GM19463 (cell line): Measurements from ENCODE around the gene IGF2BP2.
"Not testable (repeated sequence)": the region's sequence is repeated elsewhere in the genome, so short reads cannot be mapped to it uniquely, and the experiment has no call there.

Source experiments
- ATAC-seq: cut with Tn5 transposase; IDR thresholded peaks from one replicate; pipeline ENCODE4 v1.9.1; 2021; ENCODE audit warnings: mild to moderate bottlenecking, moderate library complexity; ENCODE audit not compliant: unreplicated experiment

Gene IGF2BP2

DNA sequence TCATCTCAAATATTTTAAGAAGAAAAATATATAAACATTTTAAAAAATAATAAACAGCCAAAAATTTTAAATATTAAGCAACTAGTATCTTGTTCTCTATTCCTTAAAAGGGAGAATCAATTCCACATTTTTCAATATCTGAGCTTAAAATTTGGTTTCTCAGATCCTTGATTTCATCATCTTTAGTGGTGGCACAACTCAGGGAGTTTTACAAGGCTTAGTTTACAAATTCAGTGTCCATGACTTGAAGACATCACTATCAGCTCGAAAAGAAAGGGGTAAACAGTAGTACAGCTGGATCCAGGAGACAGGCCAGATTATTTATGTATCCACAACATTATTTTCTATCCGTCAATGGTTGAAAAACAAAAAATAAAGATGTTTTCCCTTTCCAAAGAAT lies 11.6 kb downstream of the IGF2BP2 start:
- ATAC-seq = no peak

DNA sequence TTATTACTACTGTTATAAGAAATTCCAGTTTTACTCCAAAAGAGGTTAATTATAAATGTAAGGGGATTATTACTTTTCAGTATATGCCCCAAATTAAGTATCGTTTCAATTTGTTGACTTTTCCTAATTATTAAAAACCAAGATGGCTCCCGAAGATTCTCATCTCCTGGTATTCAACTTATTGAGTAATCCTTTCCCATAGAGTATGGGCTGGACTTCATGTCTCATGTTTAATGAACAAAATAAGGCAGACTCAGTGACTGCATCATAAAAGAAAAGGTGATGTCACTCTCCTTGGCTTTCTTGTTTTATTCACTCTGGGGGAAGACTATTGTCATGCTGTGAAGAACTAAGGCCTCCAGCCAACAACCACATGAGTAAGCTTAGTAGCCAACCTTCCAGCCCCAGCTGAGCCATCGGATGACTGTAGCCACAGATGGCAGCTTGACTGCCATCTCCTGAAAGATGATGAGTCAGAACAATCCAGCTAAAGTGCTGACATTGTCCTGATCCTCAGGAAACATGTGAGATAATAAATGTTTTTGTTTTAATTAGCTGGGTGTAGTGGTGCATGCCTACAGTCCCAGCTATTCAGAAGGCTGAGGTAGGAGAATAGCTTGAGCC lies 17.3 kb downstream of the IGF2BP2 start:
- no peak for ATAC-seq

DNA sequence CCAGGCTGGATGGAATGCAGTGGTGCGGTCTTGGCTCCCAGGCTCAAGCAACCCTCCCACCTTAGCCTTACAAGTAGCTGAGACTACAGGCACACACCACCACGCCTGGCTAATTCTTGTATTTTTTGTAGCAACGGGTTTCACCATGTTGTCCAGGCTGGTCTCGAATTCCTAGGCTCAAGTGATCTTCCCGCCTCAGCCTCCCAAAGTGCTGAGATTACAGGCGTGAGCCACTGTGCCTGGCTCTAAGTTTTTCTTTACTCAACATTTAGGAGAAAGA lies 26.1 kb downstream of the IGF2BP2 start:
- ATAC-seq = not testable (repeated sequence)

DNA sequence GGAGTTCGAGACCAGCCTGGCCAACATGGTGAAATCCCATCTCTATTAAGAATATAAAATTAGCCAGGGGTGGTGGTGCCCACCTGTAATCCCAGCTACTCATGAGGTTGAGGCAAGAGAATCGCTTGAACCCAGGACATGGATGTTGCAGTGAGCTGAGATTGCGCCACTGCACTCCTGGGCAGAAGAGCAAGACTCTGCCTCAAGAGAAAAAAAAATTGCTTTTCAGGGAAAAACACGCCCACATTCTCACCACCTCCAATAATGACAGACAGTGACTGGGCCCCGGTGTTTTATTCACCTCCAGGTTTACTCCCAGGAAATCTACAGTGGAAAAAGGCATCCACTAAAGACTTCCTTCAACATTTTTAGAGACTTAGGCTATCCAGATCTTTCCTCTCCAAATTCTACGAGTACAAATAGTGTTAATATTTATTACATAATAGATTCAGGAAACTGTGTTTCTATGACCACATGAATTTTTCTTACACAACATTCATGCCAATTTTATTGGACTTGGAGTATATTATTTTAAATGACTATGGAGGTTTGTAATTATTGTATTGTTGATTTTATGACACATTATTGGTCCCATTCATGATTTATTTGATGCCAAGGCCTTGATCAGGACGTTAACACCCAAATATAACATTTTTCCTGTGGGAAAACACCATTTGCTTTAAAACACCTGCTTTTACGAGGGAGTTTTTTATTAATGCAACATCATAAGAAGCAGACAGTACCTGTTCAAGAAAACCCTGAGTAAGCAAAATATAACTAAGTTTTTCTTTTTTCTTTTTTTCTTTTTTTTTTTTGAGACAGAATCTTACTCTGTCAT lies 26.6 kb downstream of the IGF2BP2 start:
- no peak for ATAC-seq

DNA sequence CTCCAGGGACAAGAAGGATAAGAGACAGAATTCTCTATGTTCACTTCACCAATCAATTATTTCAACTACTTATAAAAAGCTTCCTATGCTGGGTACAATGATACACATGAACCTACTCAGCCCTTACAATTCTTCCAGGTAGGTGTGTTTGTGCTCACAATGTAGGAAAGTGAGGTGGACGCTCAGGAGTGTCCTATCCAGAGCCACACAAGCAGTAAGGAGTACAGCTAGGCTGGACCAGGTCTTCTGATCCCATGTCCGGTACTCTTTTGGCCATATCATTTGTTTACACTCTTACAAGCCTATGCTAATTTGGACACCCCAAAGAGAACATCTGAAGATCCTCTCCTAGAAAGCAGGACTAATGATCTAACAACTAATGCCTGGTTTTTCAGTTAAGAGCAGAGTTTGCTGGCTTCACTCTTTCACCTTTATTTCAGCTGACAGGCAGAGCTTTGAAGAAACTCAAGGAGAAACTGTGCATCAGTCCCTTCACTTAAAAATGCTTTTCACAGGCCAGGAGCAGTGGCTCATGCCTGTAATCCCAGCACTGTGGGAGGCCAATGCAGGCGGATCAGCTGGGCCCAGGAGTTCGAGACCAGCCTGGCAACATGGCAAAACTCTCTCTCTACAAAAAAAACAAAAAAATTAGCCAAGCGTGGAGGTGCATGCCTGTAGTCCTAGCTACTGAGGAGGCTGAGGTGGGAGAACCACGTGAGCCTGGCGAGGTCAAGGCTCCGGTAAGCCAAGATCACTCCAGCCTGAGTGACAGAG lies 27.5 kb downstream of the IGF2BP2 start:
- ATAC-seq = no peak

DNA sequence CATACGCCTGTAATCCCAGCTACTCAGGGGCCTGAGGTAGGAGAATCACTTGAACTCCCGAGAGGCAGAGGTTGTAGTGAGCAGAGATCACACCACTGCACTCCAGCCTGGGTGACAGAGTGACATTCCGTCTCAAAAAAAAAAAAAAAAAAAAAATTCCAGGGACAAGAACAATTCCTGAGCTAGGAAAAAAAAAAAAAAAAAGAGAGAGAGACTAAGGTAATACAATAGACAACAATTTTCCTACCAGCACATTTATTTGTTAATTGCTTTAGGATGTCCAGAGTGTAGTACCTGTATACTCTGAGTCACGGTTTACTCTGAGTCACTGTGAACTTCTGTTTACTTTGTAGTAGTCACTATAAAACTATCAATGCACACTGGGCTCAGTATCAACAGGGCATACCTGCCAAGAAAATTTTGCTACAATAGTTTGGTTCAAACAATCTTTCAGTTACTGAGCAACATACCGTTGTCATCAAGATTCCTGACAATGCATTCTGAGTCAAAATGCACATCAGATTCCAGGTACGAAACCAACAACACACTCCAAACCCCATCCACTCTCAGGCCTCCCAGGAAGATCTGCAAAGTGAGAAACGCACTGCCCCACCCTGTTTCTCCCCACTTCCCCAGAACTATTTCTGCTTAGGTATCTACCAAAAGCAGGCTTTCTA lies 28.3 kb downstream of the IGF2BP2 start:
- no peak for ATAC-seq

DNA sequence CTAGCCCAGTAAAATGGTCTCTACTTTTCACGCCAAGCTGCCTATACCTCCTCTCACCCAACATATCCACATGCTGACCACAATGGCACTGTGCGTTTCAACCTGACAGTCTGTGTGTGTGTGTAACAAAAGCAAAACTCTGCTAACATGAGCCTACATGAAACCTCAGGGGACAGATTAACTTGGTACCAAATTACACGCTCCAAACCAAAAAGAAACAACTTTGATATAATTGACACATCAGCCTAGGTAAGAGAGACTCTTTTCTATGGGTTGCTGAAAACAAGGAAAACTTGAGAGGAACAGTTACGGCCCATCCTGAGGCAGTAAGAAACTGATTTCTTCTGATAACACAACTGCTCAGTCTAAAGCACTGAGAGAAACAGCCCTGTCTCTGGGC lies 31.5 kb downstream of the IGF2BP2 start:
- ATAC-seq = no peak

DNA sequence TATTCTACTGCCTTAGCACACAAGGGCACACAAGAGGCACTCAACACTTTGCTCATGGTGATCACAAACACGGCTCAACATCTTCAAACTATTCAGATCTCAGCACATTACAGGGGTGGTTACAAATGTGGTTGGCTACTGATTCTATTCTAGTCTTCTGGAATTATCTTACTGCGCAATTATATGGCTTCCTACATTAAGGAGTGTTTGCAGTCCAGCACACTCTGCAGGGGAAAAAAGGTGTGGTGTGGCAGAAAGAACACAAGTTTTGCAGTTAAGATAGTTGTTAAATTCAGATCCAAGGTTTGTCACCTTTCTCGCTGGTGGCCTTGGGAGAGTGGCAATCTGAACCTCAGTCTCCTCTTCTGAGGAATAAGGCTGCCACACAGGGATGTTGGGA lies 31.9 kb downstream of the IGF2BP2 start:
- ATAC-seq = no peak

DNA sequence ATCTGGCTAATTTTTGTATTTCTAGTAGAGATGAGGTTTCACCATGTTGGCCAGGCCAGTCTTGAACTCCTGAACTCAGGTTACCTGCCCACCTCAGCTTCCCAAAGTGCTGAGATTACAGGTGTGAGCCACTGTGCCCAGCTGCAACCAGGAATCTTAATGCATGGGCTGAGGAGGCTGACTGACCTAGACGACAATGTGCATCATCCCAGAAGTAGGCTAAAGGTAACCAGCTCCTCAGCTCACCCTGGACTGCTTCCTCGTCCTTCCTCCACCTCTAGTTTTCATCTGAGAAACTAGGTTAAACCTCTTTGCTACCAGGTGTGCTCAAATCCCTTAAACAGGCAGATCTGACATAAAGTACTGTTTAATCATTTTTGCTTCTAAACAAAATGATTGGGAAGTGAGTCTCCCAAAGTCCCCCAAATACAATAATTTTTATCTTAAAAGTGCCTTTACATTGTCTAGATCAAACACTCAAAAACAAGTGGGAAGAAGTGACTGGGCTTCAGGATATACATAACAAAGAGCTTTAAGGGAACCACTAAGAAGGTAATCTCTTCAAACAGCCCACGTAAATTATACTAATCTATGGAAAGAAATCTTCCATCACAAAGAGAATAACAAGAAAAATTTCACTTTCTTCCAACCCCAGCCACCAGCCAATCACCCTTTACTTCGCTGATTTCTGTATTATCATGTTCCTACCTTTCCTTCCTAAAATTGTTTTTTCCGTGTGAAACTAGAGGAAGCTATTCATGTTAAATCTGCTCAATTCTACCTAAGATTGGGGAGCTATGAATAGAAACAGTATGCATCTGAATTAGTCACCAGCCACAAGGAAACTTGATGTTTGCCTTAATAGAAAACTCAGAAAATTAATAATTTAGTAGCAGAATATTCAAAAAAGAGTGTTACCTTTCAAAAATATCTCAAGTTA lies 34.7 kb downstream of the IGF2BP2 start:
- no peak for ATAC-seq

DNA sequence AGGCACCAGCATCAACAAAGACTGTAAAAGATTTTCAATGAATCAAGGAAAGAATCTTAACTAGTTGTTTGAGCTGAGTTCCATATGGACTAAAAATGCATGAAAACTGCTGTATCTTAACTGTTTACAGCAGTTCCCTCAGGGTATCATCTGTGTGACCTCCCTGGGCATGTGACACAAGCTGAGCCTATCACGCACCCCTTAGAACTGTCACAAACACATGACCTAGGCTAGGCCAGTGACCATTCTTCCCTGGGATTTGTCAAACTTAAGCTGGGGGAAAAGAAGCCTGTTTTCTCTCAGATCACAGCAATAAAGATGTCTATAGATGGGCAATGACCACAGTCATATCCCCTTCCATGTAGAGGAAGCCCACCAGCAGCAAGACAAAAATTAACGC lies 35.7 kb downstream of the IGF2BP2 start:
- ATAC-seq = no peak

DNA sequence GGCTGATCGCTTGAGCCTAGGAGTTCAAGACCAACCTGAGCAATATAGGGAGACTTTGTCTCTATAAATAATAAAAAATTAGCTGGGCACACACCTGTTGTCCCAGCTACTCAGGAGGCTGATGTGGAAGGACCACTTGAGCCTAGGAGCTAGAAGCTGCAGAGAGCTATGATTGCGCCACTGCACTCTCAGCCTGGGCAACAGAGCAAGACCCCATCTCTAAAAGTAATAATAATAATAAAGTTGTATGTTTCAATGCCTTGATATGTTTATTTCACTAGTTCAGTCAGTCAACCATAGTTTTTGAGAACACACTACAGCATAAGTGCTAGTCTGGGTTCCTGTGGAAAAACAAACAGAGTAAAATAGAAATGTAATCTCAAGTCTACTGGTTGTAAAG lies 36.5 kb downstream of the IGF2BP2 start:
- ATAC-seq = no peak

DNA sequence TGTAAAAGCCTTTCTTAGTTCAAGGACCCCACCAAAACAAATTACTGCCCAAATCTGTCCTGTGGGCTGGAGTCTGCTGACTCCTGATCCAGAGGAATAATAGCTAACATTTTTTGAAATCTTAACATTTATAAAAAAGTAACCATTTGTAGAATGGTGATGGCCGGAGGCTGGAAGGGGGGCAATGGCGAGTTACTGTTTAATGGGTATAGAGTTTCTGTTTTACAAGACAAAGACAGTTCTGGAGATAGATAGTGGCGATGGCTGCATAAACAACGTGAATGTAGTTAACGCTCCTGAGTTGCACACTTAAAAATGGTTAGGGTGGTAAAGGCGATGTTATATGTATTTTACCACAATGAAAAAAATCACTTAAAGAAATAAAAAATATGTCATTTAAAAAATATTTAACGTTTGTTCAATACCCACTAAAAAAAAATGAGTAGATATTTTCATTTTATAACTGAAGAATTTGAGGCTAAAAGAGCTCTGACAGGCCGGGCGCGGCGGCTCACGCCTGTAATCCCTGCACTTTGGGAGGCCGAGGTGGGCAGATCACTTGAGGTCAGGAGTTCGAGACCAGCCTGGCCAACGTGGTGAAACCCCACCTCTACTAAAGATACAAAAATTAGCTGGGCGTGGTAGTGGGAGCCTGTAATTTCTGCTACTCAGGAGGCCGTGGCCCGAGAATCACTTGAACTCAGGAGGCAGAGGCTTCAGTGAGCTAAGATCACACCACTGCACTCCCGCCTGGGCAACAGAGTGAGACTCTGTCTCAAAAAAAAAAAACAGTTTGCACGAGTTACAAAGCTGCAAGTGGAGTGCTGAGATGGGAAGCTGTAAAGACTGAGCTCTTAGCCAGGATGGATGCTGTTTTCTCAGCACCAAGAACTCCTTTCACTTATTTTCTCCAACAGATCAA lies 37.6 kb downstream of the IGF2BP2 start:
- ATAC-seq = no peak

DNA sequence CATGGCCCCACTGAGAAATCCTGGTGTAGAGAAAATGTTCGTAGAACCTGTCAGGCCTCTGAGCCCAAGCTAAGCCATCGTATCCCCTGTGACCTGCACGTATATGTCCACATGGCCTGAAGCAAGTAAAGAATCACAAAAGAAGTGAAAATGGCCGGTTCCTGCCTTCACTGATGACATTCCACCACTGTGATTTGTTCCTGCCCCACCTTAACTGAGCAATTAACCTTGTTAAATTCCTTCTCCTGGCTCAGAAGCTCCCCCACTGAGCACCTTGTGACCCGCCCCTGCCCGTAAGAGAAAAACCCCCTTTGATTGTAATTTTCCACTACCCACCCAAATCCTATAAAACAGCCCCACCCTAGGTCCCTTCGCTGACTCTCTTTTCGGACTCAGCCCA lies 38.6 kb downstream of the IGF2BP2 start:
- ATAC-seq = not testable (repeated sequence)

DNA sequence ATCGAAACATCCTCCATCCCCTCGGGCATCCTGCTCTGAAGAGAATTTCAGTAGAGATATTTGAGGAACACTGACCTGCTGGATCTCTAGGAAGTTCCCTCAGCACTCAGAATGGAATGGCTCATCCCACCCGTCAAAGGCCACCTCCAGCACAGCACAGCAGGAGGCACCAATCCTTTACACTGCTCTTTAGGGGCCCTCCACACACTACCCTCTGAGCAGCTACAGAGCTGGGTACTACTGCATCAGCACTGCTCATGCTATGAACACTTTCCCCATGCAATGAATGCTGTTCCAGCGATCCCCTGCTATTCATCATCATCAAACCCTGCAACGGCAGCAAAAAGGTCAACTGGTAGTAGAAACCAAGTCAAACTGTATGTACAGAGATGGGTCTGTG lies 40.5 kb downstream of the IGF2BP2 start:
- no peak for ATAC-seq

DNA sequence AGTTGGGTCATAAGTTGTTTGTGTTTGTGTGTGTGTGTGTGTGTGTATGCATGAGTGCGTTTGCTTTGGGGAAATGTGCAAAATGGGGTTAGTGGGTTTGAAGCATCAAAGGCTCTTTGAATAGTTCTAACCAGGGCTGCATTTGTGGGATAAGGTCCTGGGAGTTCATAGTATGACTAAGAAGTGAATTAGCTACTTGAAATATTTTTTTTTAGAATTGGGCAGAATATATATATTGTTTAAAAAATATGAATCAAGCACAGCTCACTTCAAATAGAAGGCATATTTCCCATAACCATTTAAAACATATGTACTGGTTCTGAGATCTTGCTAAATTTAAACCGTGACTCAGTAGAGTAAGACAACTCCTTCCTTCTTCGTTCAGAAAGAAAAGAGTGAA lies 43.1 kb downstream of the IGF2BP2 start:
- no peak for ATAC-seq

DNA sequence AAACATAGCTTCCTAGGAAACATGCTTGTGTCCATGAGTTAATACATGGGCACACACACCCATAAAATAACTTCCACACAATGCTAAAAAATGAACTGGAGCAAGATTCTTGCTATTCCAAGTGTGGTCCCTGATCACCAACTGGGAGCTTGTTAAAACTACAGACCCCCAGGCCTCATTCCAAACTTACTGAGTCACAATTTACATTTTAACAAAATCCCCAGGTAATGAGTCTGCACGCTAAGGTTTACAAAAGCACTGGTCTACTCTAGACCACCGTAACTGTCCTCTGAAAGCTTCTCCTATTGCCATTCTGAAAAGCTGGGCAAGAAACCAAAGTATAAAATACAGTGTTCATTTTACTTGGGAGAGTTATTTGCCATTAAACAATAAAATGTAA lies 45.4 kb downstream of the IGF2BP2 start:
- ATAC-seq = no peak

DNA sequence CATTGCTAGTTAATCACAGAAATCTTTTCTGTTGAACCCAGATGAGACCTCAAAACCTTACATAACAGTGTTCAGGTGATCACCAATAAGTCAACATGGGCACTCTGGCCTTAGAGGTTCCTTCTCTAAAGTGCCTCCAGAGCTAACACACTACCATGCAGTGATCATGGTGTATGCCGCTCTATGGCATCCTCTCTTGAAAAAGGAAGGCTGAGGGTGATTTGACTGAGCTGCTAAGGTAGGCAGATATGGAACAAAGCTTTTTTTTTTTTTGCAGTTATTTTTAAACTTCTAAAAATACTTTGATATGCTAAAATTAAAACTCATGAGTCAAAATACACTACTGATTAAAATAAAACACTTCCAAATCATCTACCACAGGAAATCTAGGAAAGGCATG lies 46.0 kb downstream of the IGF2BP2 start:
- ATAC-seq = no peak

DNA sequence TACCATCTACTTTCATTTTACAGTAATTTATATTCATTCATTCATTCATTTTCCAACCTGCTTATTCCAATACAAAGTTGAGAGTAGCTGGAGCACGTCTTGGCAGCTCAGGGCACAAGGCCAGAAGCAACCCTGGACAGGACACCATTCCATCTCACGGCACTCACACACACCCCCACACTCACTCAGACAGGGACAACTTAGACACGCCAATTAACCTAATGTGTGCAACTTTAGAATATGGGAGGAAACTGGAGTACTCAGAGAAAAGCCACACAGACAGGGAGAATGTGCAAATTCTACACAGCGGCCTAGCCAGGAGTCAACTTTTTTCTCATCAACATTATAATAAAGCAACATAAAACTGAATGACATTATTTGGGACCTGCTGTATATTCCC lies 46.7 kb downstream of the IGF2BP2 start:
- no peak for ATAC-seq

DNA sequence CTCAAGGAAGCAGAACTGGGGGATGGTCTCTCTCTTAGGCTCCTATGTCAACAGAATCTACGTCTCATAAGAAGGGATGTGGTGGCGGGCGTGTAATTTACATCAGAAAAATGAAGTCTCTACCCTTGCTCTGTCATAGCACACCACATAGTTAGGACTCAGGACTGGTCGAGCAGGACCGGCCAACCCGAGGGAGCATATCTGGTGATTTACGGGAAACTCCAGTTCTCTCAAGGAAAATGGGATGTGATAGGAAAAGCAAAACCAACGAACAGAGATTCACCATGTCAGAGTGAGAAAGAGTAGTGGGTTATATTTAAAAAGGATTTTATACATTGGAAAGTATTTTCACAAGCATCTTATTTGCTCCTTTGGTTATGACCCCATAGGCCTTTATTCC lies 54.7 kb downstream of the IGF2BP2 start:
- no peak for ATAC-seq
